G401.6 (cell line): ENCODE measurements around the gene PRR36.
"Not testable (repeated sequence)": the region's sequence is repeated elsewhere in the genome, so short reads cannot be mapped to it uniquely, and the experiment has no call there.

ENCODE experiments used
- FAIRE-seq: peaks from 2 replicates; lab custom pipeline; 2012; peaks lifted over from hg19 to GRCh38; lab: Jason Lieb, UNC

Gene PRR36

GRCh38 chr19:7874076-7874896 lies at the start of gene PRR36:
PRR36 (minus strand) TSS chr19:7874390; CDS start chr19:7873689, 701 bp downstream.
- peak; percentile 63 for FAIRE-seq

- no peak for FAIRE-seq
These were observed 49.4 kb upstream of the PRR36 start for GRCh38 chr19:7923295-7924191.

GRCh38 chr19:7922836-7923195 lies 48.6 kb upstream of the PRR36 start:
- no peak for FAIRE-seq

GRCh38 chr19:7921967-7922835 lies 48.0 kb upstream of the PRR36 start:
- no peak for FAIRE-seq

- FAIRE-seq = no peak
These were observed 47.2 kb upstream of the PRR36 start for GRCh38 chr19:7921302-7921966.

- peak; percentile 59 for FAIRE-seq
These were observed 46.5 kb upstream of the PRR36 start for GRCh38 chr19:7920519-7921301.

GRCh38 chr19:7919610-7920518 lies 45.7 kb upstream of the PRR36 start, which contains the start of gene SNAPC2:
SNAPC2 (plus strand) TSS chr19:7920338; CDS start chr19:7920367, 29 bp downstream.
- peak; percentile 75 for FAIRE-seq

GRCh38 chr19:7918615-7919421 lies 44.6 kb upstream of the PRR36 start:
- no peak for FAIRE-seq

- not testable (repeated sequence) for FAIRE-seq
These were observed 43.9 kb upstream of the PRR36 start for GRCh38 chr19:7918062-7918614.

GRCh38 chr19:7917267-7918061 lies 43.3 kb upstream of the PRR36 start:
- no peak for FAIRE-seq

- no peak for FAIRE-seq
These were observed 42.7 kb upstream of the PRR36 start for GRCh38 chr19:7916955-7917266.

GRCh38 chr19:7916103-7916954 lies 42.1 kb upstream of the PRR36 start:
- FAIRE-seq = no peak

- no peak for FAIRE-seq
These were observed 41.3 kb upstream of the PRR36 start for GRCh38 chr19:7915250-7916102.

- FAIRE-seq = no peak
These were observed 40.4 kb upstream of the PRR36 start, which contains the start of gene TGFBR3L for GRCh38 chr19:7914598-7915045. TGFBR3L (plus strand) TSS chr19:7914830.

GRCh38 chr19:7914099-7914498 lies 39.9 kb upstream of the PRR36 start:
- FAIRE-seq = no peak

- no peak for FAIRE-seq
These were observed 39.5 kb upstream of the PRR36 start for GRCh38 chr19:7913652-7914051.
